ENCODE data around the gene FBLN1. TPM values are rescaled to one million over a fixed set of nuclear protein-coding genes. Genes with fewer than 3 reads are reported as not detected.

Gene FBLN1
- total and polyA plus RNA-seq, 9 of the 15 experiments (the other 6 are each of a cell fraction or from before 2014, with no cell fraction given): 0.66 TPM; not detected in 8

GRCh38 chr22:45578524-45579147 lies 76.0 kb downstream of the FBLN1 start:
- no peaks in the 10 kb centered on the region for H3K36me3 ChIP-seq (ENCODE audit: control insufficient read depth, insufficient read depth, low read length)
- BruUV-seq (replicated peaks): no TSS peak
- no peaks in the 10 kb centered on the region for H3K79me2 ChIP-seq (ENCODE audit: control insufficient read depth, insufficient read depth, low read length)
- no peaks in the 10 kb centered on the region for H3K9me1 ChIP-seq (ENCODE audit: control insufficient read depth, insufficient read depth, low read length)
- in situ Hi-C loops (cut with MboI): loop anchor here (5.0 kb wide), 1 partner anchor 64 kb away; no protein-coding TSS in a partner anchor
- no peak overlapping the region for H3K4me2 ChIP-seq (ENCODE audit: insufficient read depth, low read length)
- ATAC-seq: no peak
- CTCF ChIA-PET (ENCODE audit: low intra/inter-chr PET ratio): interaction anchor here (0.6 to 2.1 kb wide), 4 partner anchors 66 to 538 kb away, joined by 3 to 11 read pairs (median 4); no protein-coding TSS in a partner anchor
- no peak overlapping the region for H3K4me3 ChIP-seq
- peaks cover 2% of the 10 kb centered on the region; the same call in 1 of the 2 replicates for H4K20me1 ChIP-seq (replicated peaks; ENCODE audit: control insufficient read depth, insufficient read depth, low read length)
- no peak for FAIRE-seq
- no peak overlapping the region for H3K27ac ChIP-seq (ENCODE audit: extremely low read depth, low read depth, low read length)
- H3K4me1 ChIP-seq (replicated peaks in 1 of 2; ENCODE audit: control insufficient read depth in 2 of 2, insufficient read depth in 2 of 2, low read length in 2 of 2): peaks cover 0 to 9% of the 10 kb centered on the region in 2 experiments; a peak in 2 of 5 replicates
- H3K9me3 ChIP-seq (replicated peaks; ENCODE audit: control insufficient read depth, insufficient read depth, low read depth, low read length): no peaks in the 10 kb centered on the region
- POLR2A ChIA-PET: interaction anchor here (0.7 kb wide), 1 partner anchor 17 kb away, joined by 3 read pairs; no protein-coding TSS in a partner anchor
- no peak for DNase-seq (ENCODE audit: extremely low read depth in 1 of 4, low spot score in 3 of 4)
- intact Hi-C loops (cut with micrococcal nuclease): loop anchor here (5.0 to 10.0 kb wide), 3 partner anchors 69 to 536 kb away; no protein-coding TSS in a partner anchor
- peaks cover 5 to 72% of the 10 kb centered on the region in 2 experiments; a peak in 4 of 5 replicates for H3K27me3 ChIP-seq (ENCODE audit: control insufficient read depth in 2 of 2, insufficient read depth in 2 of 2, low read length in 2 of 2)
- 4% methylated on average over 7 of the region's 7 CpGs for WGBS (ENCODE audit: insufficient coverage, low coverage, missing lambda C conversion rate)
- no peak overlapping the region for H2AFZ ChIP-seq (ENCODE audit: low read depth, low read length)
- H3K9ac ChIP-seq (ENCODE audit: insufficient read depth in 1 of 2, low read depth in 2 of 2, low read length in 2 of 2): no peak overlapping the region
- TF ChIP-seq THAP12 (CRISPR knock-in tag; IDR thresholded peaks at IDR 0.05) (no peak), ZNF12 (CRISPR knock-in tag; IDR thresholded peaks at IDR 0.05) (no peak), ZEB2 (IDR thresholded peaks at IDR 0.05) (no peak), NEUROD1 (IDR thresholded peaks at IDR 0.05; ENCODE audit: borderline replicate concordance, low read depth, low read length, partially characterized antibody) (no peak), NCOR1 (IDR thresholded peaks at IDR 0.05) (no peak), JUND (IDR thresholded peaks at IDR 0.05; ENCODE audit: borderline replicate concordance, low read depth, low read length) (no peak), JUND (tag; IDR thresholded peaks at IDR 0.05; ENCODE audit: borderline replicate concordance, low read depth, low read length) (no peak), MIER1 (IDR thresholded peaks at IDR 0.05; ENCODE audit: low read depth) (no peak), AFF4 (CRISPR knock-in tag; IDR thresholded peaks at IDR 0.05) (no peak), HIVEP1 (CRISPR knock-in tag; IDR thresholded peaks at IDR 0.05) (no peak), CHD4 (IDR thresholded peaks at IDR 0.05; ENCODE audit: insufficient read depth, insufficient replicate concordance, low read depth, low read length, poor library complexity, severe bottlenecking) (no peak), ZNF76 (CRISPR knock-in tag; IDR thresholded peaks at IDR 0.05; ENCODE audit: borderline replicate concordance) (no peak)

Measured in K562 (cell line).